ENCODE results near the gene ADGRL4.

DNA sequence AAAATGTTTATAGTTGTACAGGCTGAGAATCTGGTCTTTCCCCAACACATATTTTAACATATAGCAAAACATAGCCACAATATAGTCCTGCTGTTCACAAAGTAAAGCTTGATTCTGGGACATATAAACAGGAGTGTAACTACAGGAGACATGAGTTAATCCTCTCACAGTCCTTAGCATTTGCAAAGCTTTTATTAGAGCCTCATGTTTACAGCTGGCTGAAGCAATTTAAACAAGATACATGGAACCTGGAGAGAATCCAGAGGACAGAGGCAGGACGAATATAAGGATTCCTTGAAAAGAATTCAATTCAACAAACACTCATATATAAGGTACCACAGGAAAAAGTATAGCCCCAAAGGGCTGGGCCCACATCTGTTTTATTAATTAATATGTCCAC, 163.4 kb downstream of the ADGRL4 start:
- TF ChIP-seq POLR2A (IDR thresholded peaks at IDR 0.05) (no peak), CTCF (IDR thresholded peaks at IDR 0.05) (no peak)

Measured in adrenal gland (tissue), 5 donors.